Glomerular visceral epithelial cell (primary cell): Measurements from ENCODE around the gene CCNI2.

Experiments
- DNase-seq: peaks from one replicate; pipeline ENCODE4 v3.0.0-alpha.2; 2016; ENCODE audit errors: extremely low spot score

Gene CCNI2

DNA sequence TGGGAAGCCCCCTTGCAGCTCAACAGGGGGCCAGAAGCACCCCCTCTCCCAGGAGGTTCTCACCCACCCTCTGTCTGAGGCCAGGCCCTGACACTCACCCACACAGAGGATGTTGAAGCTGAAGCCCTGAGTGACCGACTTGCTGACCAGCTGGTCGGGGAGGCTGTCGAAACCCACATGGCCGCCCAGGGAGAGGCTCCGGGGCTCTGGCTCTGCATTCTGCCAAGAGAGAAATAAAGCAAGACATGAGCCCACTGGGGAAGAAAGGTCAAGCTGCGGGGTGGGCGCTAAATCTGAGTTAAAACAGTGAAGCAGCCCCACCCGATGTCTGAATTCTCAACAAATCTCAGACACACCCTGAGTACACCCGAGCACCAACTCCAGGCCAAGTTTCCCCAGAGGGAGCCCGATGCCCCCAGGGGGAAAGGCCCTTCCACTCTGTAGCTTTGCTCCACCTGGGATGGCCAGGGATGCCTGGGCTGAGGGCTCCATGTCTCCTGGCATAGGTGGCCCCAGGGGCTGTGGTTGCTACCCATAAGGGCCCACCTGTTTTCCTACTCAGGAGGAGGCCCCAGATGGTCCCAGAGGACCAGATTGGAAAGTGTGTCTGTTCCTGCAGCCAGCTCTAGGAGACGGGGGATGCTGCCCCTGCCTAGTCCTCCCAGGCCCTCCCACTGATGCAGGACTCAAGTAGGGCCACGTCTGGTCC, 18.2 kb downstream of the CCNI2 start:
- DNase-seq = no peak

DNA sequence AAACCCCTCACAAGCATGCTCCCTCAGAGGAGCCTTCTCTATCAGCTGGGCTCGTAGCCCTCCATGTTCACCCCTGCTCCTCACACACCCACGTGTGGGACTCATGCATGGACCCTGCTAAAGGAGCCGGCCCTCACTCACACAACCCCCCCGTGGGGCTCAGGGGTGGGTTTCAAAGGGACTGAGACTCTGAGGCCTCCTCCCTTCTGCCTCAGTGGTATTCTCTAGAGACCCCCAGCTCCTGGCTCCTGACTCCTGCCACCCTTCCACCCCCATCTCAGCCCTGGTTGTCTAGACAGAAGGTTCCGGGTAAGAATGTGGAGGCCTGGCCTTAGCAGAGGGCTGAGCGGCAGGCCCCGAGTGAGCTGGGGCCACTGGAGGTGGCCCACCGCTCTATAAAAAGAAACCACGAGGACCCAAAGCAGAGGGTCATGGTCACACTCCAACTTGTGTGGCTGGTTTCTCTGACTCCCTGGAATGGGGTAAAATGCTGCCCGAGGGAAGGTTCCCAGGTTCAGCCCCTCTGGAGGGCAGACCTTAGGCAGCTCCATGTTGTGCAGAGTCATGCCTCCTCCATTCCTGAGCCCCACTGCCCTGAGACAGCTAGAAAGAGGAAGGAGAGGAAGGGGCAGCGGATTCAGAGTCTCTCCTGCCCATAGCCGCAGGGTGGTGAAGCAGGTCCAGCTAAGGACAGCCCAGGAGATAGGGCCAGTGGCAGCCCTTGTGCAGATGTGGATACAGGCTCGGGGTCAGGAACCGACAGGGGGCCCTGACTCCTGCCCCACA, 19.0 kb downstream of the CCNI2 start:
- DNase-seq = no peak

DNA sequence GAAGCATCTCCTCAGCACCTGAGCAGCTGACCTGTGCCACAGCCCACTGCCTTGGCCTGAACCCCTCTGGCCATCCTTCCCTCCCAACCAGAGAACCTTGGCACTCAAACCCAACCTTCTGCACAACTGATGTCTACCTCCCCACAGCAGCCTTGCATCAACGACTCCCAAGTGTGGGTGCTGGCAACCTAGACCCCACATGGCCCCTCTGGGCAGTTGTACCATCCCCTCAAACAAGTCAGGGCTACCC, 19.5 kb downstream of the CCNI2 start:
- no peak for DNase-seq

DNA sequence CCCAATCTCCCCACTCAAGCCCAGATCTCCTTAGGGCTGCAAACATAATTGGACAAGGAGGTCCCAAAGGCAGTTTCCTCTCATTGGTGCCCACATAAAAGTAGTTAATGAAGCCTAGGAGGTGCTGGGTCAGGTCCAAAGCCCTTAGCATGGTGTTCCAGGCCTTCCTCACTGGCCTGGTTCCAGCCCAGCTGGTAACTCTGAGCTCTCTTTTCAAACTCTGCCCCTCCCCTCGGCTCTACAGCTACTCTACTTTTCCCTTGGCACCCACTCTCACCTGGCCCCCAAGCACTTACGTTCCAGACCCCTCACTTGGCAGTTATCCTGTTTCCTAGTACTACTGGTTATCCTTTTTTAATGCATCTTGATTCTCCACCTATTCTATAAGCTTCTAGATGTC, 19.9 kb downstream of the CCNI2 start:
- DNase-seq = no peak

DNA sequence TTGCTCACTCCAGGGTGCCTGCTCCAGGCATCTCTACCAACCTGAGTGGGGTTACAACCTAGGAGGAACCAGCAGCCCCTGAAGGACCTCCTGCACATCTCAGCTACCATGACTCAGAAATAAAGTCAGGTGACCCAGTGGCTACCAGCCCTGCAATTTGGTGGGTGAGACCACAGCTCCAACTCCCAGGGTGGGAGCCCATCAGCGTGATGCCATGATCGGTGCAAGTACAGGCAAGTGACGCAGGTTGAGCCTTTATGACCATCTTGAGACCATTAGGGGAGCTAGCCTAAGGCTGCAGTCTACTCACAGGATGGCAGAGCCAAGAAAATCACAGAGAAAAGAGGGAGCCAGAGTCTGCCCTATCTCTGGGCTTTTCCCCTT, 21.3 kb downstream of the CCNI2 start:
- peak; percentile 29 for DNase-seq

DNA sequence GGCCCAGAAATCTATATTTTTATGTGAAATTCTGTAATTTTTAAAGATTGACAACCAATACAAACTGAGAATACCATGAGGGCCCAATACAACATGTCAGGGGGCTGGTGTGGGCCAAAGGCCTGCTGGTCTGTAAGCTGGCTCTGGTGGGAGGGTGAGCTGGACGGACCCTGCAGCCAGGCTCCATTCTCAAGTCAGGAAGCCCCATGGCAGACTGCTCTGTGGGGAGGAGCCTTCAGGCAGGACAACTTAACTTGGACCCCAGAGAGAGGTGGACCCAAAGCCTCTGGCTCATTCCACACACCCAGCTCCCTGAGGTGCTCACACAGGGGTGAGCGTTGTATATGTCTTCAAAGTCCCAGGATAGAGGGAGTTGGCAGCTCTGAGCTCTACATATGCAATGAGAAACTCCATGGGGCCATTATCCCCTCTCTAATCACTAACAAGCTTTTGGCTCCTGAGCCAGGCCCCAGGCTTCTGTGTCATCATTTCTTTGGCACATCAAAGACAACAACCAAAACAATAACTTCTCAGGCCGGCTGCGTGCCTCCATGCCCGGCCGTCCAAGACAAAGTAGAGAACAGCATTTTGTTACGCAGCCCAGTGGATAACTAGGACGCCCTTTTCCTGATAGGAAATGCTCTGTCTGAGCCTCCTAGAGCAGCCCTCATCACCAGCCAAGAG, 23.4 kb downstream of the CCNI2 start:
- DNase-seq = no peak

DNA sequence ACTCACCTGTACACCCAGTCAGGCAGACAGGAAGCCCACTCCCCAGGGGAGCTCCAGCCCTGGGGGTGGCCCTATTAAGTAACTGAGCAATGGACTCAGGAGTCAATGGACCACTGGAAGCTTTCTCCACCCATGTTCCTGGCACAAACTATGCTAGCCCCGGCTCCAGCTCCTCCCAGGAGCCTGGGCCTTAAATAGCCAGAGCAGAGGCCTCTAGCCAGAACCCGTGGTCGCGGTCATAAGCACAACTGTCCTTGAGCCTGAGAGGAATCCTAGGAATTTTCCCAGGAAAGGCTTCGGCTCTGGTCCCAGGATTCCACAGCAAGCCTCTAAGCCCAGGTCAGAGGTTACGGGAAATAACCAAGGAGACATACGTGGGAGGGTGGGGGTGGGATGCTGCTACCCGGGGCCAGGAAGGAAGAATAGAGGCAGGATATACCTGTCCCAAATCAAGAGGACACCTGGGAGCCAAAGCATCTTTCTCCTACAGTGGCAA, 24.3 kb downstream of the CCNI2 start:
- DNase-seq = peak; percentile 75

DNA sequence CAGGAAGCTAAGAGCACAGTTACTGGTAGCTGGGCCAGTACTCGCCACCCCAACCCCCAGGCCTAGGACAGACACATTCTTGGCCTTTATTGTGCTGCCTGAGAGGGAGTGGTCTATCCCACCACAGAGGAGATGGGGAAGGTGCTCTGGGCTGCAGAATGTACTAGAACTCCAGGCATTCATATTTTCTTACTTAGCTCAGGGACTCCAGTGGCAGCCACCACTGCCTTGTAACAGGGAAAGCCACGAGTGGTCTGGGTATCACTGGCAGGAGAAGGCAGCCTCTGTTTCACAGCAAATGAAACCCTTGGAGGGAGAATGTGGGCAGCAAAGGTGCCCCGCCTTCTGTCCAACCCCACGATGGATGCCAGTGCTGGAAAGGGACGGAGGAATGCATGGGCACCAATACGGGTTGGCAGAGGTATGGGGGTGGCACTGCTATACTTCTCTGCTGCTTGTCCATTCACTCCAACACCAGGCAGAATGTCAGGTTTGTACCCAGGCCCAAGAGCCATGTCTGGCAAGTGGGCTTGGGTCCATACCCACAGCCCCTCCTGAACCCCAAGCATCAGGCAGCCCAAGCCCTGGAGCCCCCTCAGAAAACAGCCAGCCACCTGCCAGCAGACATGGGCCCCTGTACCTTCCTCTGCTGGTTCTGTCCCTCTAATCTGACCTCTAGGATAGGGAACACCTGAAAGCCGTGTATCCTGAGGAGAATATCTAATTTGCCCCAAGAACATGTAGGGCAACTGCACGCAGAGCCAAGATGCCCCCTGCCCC, 25.3 kb downstream of the CCNI2 start:
- no peak for DNase-seq

DNA sequence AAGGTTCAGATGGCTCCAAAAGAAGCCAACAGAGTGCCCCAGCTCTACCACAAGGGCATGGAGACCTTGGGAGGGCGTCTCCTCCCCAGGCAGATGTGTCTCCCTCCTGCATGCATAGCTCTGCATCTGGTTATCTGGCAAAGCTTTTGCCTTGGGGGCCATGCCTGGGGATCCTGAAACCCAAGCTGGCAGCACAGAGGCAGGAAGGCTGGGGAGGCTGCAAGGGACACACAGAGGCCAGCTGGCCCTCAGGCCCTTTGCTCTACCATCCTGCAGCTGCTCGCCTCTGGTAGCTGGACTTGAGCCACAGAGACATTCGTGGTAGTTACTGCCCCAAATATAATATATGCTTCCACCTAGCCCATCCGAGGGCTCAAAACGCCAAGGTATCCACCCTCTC, 25.9 kb downstream of the CCNI2 start:
- no peak for DNase-seq

DNA sequence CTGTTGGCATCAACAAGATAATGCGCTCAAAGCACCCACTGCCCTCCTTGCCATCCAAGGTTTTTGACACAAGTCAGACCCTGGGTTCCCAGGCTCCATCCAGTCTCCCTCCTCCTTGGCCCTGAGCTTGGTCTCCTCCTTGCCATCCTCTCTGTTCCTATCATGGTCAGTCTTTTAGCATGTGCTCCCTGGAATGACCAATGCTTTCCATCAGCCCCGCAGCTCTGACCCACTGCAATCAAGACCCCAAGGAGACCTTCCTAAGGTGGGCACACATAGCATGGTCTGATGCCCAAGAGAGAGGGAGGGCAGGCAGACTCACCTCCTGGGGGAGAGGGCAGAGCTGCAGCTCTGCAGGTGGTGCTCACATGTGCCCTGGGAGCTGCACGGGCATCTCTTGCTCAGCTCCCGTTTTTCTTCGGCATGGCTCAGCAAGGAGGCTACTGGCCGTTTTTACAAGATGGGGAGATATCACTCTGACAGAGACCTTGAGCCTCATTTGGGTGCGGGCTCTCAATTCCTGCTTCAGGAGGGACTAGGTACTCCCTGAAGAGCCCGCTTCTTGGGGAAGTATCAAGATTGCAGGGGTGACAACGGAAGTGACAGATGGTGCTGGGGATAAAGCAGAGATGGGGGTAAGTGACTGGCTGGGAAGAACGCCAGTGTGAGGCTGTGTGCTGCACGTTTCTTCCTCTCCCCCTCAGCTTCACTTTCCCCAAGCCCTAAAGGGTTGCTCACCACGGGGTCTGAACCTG, 26.6 kb downstream of the CCNI2 start:
- no peak for DNase-seq

DNA sequence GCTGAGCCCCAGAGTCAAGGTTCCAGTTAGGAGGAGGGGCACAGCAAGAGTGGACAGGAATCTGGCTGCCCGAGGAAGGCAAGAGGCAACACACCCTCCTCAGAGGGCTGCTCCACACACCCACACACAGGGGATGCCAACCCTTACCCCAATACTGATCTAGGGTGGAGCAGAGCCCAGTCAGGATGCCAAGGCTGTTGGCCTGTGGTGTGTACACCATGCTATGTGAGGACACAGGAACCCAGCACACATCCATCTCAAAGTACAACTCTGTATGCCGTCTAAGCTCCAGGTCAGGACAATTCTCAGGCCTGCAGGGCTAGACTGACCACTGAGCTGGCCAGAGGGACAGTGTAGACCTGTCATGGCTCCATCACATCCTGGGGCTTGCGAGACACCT, 27.2 kb downstream of the CCNI2 start:
- DNase-seq = no peak

DNA sequence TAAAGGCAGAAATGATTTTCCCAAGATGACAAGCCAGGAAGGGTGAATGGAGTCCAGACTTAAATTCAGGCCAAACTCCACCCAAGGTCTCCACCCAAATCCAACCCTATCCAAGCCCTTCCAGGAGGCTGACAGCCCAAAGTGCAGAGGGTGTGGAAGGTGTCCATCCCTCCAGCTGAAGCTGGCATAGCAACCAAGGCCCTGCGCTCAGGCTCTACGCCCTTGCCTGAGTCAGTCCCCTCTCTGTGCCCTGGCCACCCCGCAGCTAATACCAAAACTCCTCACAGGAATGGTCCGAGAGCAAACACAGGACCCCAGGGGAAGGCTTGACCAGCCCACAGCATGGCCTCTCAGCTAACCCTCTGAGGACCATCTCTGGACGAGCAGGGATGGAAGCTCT, 27.7 kb downstream of the CCNI2 start:
- no peak for DNase-seq

DNA sequence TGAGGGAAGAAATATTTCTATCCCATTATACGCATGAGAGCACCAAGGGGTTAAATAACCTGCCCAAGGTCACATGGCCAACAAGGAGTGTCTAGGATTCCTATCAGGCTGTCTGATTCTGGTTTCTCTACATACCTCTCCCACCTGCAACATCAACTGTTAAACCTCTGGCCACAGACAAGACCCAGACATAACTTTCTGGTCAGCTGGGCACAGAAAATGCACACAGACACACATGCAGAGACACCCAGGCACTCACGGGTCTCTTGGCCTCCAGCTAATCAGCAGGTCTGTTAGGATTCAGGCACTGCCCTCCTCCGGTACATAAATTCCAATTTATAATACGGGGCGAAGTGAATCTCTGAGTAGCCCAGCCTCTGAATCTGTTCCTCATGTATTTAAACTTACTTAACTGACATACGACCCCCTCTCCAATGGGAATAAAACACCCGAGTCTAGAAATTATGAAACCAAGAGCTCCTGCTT, 28.3 kb downstream of the CCNI2 start:
- peak; percentile 95 for DNase-seq

DNA sequence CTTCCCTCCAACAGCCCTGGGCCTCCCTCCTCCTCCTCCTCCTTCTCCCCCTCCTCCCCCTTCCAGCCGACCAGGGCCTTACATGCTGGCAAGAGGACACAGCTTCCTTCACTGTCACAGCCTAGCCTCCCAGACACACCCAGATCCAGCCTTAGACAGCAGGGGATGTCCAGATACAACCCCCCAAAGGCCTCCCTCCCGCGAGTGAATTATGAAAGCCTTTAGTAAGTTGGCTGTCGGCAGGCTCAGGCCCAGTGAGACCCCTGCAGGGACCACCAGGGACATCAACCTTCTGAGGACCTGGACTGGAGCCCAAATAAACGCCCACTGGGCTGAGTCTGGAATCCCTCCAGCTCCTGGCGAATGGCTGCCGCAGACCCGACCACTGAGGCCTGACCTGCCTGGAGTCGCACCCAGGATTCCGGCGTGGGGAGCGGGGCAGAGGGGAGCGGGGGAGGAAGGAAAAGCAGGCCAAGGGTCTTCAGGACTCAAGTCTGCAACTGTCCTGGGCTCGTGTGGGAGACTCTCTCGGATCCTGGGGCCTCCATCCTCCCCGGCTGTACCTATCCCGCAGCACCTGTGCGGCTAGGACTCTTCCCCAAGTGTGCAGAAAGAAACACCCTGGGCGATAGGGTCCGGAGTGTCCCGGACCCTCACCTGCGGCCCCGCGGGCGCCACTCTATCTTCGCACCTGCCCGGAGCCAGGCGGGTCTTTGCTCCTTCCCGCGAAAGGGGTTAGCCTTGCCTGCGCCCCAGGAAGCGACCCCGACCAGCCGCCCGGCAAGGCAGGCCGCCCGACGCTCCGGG, 29.1 kb downstream of the CCNI2 start:
- peak; percentile 79 for DNase-seq

DNA sequence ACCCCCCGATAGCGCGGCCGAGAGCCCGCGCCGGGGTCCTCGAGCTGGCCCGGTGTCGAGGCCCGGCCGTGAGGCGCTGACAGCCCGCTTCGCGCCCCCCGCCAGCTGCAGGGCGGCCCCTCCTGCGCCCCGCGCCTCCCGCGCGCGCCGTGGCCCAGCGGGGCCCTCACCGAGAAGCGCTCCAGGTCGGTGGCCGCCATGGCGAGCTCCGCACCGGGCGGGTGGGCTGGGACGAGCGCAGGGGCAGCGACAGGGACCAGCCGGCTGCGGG, 29.6 kb downstream of the CCNI2 start:
- DNase-seq = no peak

DNA sequence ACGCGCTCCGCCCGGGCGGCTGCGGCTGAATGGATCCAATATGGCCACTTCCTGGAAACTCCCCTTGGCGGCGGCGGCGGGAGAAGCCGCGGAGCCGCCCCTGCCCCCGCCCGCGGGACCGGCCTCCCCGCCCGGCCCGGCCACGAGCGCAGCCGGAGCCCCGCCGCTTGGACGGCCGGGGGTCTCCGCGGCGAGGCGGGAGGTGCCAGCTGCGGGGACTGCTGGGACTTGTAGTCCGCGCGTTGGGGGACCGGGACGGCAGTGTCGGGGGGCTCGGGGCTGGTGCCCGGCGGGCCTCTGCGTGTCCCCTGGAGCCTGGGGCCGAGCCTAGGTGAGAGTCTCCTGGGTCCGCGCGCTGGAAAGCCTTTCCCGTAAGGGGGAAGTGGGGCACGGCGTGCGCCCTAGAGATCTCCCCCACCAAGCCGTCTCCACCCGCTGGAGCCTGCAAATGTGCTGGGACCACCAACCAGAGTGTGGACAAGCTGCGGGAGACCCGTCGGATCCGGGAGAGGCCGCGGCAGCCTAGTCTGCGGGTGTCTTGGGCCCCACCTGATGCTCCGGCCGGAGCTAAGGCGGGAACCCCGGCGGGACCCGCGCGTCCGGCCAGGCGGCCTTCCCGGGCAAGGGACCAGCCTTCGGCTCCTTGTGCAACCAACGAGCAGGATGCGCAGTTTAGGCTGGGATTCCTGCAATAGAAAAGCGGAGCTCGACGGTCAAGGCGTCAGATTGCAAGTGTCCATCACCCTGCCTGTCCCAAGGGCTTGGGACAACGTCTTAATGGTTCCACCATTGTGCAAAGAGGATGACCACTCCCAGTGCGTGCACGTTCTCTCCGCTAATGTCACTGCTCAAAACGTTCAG, 30.2 kb downstream of the CCNI2 start, which contains the start of gene SEPTIN8:
Gene SEPTIN8 (minus strand): TSS at position 31 of the 861 bp plus-strand sequence. CDS start 102 bp downstream, outside the sequence.
- peak; percentile 56 for DNase-seq

DNA sequence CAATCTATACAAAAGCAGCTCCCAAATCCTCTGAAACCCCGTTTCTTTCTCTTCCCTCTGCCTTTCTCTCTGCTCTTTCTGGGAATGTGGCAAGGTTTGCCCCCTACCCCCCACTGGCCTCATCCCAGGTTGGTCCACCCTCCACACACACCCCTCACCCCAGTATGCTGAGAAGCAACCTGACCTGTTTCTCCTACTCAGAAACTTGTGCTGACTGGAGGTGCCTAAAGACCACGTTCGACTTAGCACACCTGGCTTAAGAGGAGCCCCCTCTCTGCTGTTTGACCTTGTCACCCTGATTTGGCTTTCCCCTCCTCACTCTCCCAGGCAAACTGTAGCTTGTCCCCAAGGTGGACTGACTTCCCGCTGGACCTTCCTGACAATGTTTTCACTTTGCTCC, 30.9 kb downstream of the CCNI2 start:
- DNase-seq = no peak

DNA sequence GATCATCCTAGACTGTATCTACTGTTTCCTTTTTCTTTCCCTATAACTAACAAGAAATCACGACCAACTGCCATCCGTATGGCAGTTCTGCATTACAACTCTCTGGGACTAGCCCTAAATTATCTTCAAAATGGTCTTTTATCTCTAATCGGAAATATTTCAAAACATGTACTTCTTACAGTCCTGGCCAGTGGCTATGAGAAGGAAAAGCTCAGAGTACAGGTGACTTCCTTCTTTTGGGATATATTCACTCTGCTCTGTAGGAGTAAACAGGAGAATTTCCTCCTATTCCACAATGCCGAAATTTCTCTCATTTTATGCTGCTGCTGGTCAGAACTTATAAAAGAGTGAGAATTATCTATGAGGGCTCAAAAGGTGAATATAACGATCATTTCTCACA, 31.6 kb downstream of the CCNI2 start:
- DNase-seq = no peak

DNA sequence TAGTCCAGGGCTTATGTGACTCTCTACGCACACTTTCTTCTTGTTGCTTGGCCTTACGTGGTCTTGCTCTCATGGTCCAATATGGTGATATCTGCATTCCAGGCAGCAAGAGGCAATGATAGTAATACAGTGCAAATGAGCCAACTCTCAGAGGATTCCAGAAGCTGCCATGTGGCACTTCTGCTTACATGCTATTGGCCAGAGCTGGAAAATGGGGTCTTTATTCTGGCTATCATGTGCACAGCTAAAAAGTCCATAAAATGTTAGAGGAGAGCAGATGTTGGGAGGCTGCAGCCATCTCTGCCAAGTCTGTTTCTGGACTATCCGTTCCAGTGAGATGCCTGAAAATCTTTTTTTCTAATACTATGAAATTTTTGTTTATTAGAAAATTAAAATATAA, 32.7 kb downstream of the CCNI2 start:
- DNase-seq = no peak

DNA sequence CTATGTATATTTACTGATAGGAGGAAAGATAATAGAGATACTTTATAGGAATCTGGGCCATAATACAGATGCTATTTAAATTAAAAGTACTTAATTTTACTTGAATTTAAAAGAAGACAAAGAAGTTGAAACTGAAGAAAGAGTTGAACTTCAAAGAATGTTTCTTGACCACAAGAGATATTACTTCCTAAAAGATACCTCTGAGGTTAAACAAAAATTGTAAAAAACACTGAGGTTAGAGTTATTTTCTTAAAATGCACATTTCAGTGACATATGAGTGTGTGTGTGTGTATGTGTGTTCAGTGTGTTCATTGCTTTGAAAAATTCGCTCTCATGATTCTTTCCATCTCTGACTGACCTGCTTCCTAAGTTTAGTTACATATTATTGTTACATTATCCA, 33.4 kb downstream of the CCNI2 start:
- no peak for DNase-seq
